GM21390 (cell line): ENCODE measurements around the gene ORAI3.
"Not testable (repeated sequence)": the region's sequence is repeated elsewhere in the genome, so short reads cannot be mapped to it uniquely, and the experiment has no call there.

Source experiments
- ATAC-seq: cut with Tn5 transposase; IDR thresholded peaks from one replicate; pipeline ENCODE4 v1.9.1; 2021; ENCODE audit not compliant: unreplicated experiment

ORAI3 gene

GRCh38 chr16:30923554-30924075 lies 25.3 kb upstream of the ORAI3 start, which contains the start of gene FBXL19:
TSS of gene FBXL19 (plus strand) at chr16:30923572. CDS start at chr16:30925755, 2,183 bp downstream.
- ATAC-seq, result no peak

GRCh38 chr16:30924076-30924912 lies 24.6 kb upstream of the ORAI3 start:
- ATAC-seq, result no peak

GRCh38 chr16:30924913-30925631 lies 23.8 kb upstream of the ORAI3 start:
- no peak for ATAC-seq

- no peak for ATAC-seq
Observed at GRCh38 chr16:30925632-30925987, 23.3 kb upstream of the ORAI3 start.

GRCh38 chr16:30925995-30926811 lies 22.7 kb upstream of the ORAI3 start:
- no peak for ATAC-seq

DNA sequence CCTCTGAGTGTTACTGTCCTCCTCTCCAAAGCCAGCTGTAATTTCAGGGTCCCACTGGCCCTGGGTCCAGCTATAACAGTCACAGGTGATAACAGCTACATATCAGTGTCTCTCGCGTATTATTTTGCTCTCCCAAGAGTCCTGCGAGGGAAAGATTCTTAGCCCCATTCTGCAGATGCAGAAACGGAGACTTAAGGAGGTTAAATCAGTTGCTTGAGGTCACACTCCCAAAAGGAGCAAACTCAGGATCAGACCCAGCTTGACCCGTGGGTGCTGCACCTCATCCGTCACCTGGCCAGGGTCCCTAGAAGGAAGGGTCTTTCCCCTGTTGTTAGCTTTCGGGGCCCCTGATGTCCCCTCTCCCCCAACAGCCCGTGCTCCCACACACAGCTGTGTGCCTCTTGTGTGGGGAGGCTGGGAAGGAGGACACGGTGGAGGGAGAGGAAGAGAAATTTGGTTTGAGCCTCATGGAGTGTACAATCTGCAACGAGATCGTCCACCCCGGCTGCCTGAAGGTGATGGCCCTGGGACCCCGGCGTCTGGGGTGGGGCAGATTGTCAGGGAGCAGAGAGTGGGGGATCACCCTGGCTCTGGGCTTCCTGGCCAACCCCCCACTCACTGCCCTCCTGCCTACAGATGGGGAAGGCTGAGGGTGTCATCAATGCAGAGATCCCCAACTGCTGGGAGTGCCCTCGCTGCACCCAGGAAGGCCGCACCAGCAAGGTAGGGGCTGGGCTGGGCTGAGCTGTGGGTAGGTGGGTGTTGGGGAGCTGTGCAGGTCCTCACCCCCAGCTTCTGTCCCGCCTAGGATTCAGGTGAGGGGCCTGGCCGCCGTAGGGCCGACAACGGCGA lies 21.7 kb upstream of the ORAI3 start:
- no peak for ATAC-seq

GRCh38 chr16:30927789-30928378 lies 21.0 kb upstream of the ORAI3 start:
- no peak for ATAC-seq

DNA sequence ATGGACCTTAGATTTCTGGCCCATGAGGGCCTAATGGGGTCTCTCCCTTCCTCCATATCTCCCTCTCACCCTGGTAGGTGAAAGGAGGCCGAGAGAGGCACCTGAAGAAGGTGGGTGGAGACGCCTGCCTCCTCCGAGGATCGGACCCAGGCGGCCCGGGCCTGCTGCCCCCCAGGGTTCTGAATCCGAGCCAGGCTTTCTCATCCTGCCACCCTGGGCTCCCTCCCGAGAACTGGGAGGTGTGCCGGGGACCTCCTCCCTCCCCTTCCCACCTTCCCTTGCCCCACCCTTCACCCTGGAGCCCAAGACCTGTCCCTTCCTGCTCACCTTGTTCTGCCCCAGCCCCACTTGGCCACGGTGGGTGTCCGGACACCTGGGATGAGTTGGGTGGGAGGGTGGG lies 20.5 kb upstream of the ORAI3 start:
- ATAC-seq, result no peak

- ATAC-seq, result no peak
Observed at GRCh38 chr16:30929167-30929566, 19.7 kb upstream of the ORAI3 start.

GRCh38 chr16:30930160-30930571 lies 18.7 kb upstream of the ORAI3 start:
- ATAC-seq, result no peak

GRCh38 chr16:30931068-30931650 lies 17.7 kb upstream of the ORAI3 start:
- ATAC-seq, result no peak

DNA sequence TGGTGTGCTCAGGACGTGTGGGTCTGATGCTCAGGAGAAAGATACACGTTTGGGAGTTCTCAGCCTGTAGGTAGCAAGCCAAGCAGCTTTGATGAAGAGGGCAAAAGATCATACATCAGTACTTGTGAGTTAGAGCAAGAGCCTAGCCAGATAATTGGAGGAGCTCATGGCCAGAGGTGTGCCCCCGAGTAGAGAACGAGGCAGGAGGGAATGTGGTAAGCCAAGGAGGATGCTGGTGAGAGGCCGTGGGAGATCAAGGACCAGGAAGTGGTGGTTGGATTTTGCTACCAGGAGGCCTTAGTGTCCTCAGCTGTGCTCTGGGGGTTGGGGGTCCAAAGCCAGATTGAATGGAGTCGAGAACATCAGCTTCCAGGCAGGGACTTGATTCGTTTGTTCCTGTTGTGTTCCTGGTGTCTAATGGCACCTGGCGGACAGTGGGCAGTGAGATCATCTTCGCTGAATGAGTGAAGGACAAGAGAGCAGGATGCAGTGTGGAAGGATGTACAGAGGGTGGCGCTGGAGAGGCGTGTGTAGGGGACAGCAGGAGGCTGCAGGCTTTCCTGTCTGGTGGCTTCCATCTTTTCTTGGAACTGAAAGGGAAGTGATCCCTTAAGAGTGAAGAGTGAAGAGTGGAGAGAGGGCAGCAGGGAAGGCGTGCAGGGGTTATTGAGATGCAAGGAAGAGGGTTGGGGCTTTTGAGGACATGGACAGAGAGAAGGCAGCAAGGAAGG lies 13.9 kb upstream of the ORAI3 start:
- no peak for ATAC-seq

GRCh38 chr16:30937692-30938091 lies 11.2 kb upstream of the ORAI3 start:
- ATAC-seq, result no peak

- not testable (repeated sequence) for ATAC-seq
Observed at GRCh38 chr16:30939571-30939970, 9.3 kb upstream of the ORAI3 start.

- peak; percentile 88 for ATAC-seq
Observed at GRCh38 chr16:30941600-30942425, 7.1 kb upstream of the ORAI3 start.

- ATAC-seq, result no peak
Observed at GRCh38 chr16:30942426-30942806, 6.5 kb upstream of the ORAI3 start.

- ATAC-seq, result no peak
Observed at GRCh38 chr16:30944352-30944751, 4.5 kb upstream of the ORAI3 start.
